ENCODE data around the gene PINLYP. TPM values are rescaled to one million over a fixed set of nuclear protein-coding genes. Genes with fewer than 3 reads are reported as not detected.

The PINLYP gene
- total RNA-seq, 1 experiment from 2014 or later = 11.9 TPM

- Mint-ChIP-seq H3K9me3 (peaks cover 2% of the 10 kb centered on the region in 2 experiments; a peak in 4 of 5 replicates), H3K4me3 (no peak overlapping the region), H3K27ac (no peak overlapping the region), H3K27me3 (ENCODE audit: low read depth) (no peaks in the 10 kb centered on the region; the same call in 1 of the 2 replicates), H3K36me3 (ENCODE audit: insufficient read depth in 1 of 3, low read depth in 3 of 3) (peaks cover 24 to 28% (median 25%) of the 10 kb centered on the region in 3 experiments), H3K4me1 (peaks cover 14 to 19% of the 10 kb centered on the region in 2 experiments)
- Histone ChIP-seq H2BK20ac (ENCODE audit: low read depth, low read length, poor library complexity, severe bottlenecking) (no peak overlapping the region), H4K91ac (ENCODE audit: insufficient read length, low read depth, low read length) (no peak overlapping the region), H2AK5ac (ENCODE audit: insufficient read length, low read length) (no peak overlapping the region), H3K23ac (ENCODE audit: insufficient read length, low read depth, low read length) (no peak overlapping the region), H4K20me1 (ENCODE audit: control insufficient read depth, insufficient read depth, insufficient read length) (no peaks in the 10 kb centered on the region), H2AFZ (ENCODE audit: low read length) (no peak overlapping the region), H3K4me2 (ENCODE audit: insufficient read depth, insufficient read length, low read length) (no peak overlapping the region), H2BK5ac (ENCODE audit: insufficient read length, low read length) (no peak overlapping the region), H4K5ac (ENCODE audit: insufficient read length, low read depth, low read length) (no peak overlapping the region), H2BK120ac (ENCODE audit: low read depth, low read length, poor library complexity, severe bottlenecking) (no peak overlapping the region), H3T11ph (ENCODE audit: low read length) (no peak overlapping the region), H3K27me3 (ENCODE audit: insufficient read depth, low read length) (no peaks in the 10 kb centered on the region), H3K9me3 (ENCODE audit: control insufficient read depth, low read depth, low read length) (no peaks in the 10 kb centered on the region), H3K27ac (ENCODE audit: insufficient read length, low read depth, low read length) (no peak overlapping the region), H4K8ac (replicated peaks; ENCODE audit: insufficient read length, low read depth, low read length) (no peak overlapping the region), H3K4me1 (ENCODE audit: insufficient read depth, low read length) (no peaks in the 10 kb centered on the region; the same call in 1 of the 2 replicates), H2BK12ac (ENCODE audit: insufficient read length, low read depth, low read length) (no peak overlapping the region), H3K79me1 (ENCODE audit: insufficient read depth, low read depth, low read length, poor library complexity, severe bottlenecking) (no peaks in the 10 kb centered on the region), H3K56ac (ENCODE audit: insufficient read length, low read depth, low read length) (no peak overlapping the region), H3K4ac (ENCODE audit: low read depth, low read length) (no peak overlapping the region), H3K18ac (ENCODE audit: insufficient read length, low read depth, low read length) (no peak overlapping the region), H3K79me2 (ENCODE audit: insufficient read depth, low read length) (no peaks in the 10 kb centered on the region), H2BK15ac (ENCODE audit: low read depth, low read length) (no peak overlapping the region), H3K23me2 (ENCODE audit: insufficient read length, low read depth, low read length, poor library complexity, severe bottlenecking) (peaks cover 14% of the 10 kb centered on the region), H3K9ac (ENCODE audit: extremely low read depth, insufficient read length, low read length) (no peak overlapping the region), H3K14ac (ENCODE audit: insufficient read depth, low read length) (no peak overlapping the region)
- TF ChIP-seq, protein P1, sequence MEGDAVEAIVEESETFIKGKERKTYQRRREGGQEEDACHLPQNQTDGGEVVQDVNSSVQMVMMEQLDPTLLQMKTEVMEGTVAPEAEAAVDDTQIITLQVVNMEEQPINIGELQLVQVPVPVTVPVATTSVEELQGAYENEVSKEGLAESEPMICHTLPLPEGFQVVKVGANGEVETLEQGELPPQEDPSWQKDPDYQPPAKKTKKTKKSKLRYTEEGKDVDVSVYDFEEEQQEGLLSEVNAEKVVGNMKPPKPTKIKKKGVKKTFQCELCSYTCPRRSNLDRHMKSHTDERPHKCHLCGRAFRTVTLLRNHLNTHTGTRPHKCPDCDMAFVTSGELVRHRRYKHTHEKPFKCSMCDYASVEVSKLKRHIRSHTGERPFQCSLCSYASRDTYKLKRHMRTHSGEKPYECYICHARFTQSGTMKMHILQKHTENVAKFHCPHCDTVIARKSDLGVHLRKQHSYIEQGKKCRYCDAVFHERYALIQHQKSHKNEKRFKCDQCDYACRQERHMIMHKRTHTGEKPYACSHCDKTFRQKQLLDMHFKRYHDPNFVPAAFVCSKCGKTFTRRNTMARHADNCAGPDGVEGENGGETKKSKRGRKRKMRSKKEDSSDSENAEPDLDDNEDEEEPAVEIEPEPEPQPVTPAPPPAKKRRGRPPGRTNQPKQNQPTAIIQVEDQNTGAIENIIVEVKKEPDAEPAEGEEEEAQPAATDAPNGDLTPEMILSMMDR (conservative IDR thresholded peaks at IDR 0.05) = no peak
- DNase-seq = no peak
- no CpG with 5 or more reads among the region's 6 CpGs for WGBS (ENCODE audit: extremely low coverage, insufficient read length, low lambda C conversion rate)
Observed at GRCh38 chr19:43616954-43617353, 41.4 kb downstream of the PINLYP start.

All from H9 (cell line).